ENCODE data around the gene CLEC4C.

GRCh38 chr12:7793211-7793610 is 46.0 kb upstream of the CLEC4C start:
- no peak for TF ChIP-seq POLR2AphosphoS2 (IDR thresholded peaks at IDR 0.05; ENCODE audit: low read depth, low read length)
- no peak for TF ChIP-seq RFX5 (IDR thresholded peaks at IDR 0.05; ENCODE audit: low read depth, low read length)
- TF ChIP-seq SKIL (IDR thresholded peaks at IDR 0.05; ENCODE audit: low read depth, poor library complexity, severe bottlenecking) = no peak
- no peak for TF ChIP-seq POLR2AphosphoS5 (IDR thresholded peaks at IDR 0.05; ENCODE audit: low read length)
- no peak for TF ChIP-seq SRF (IDR thresholded peaks at IDR 0.05; ENCODE audit: low read depth in 2 of 2, low read length in 2 of 2)
- no peak for TF ChIP-seq CEBPZ (IDR thresholded peaks at IDR 0.05; ENCODE audit: low read depth, low read length)
